Duodenal mucosa (tissue), 2 donors: ENCODE measurements around the gene C5orf47.
A peak's percentile ranks its signal among the peaks of the same experiment; 100 is the strongest.

ENCODE experiments used
- H3K27ac ChIP-seq: one replicate; pipeline ENCODE4 v1.7.0; 2013; ENCODE audit warnings: low read depth, low read length
- H3K27me3 ChIP-seq, 2 donors: one replicate each; pipeline ENCODE4 v1.7.0; 2013; ENCODE audit warnings: low read length in 2 of 2, control low read depth in 1 of 2; ENCODE audit not compliant: insufficient read depth in 2 of 2, control insufficient read depth in 1 of 2
- H3K36me3 ChIP-seq, 2 donors: one replicate each; pipeline ENCODE4 v1.7.0; 2013; ENCODE audit warnings: low read length in 2 of 2, control low read depth in 1 of 2; ENCODE audit not compliant: insufficient read depth in 2 of 2, control insufficient read depth in 1 of 2
- H3K4me1 ChIP-seq, 2 donors: one replicate each; pipeline ENCODE4 v1.7.0; 2013; ENCODE audit warnings: low read length in 2 of 2, control low read depth in 1 of 2; ENCODE audit not compliant: insufficient read depth in 2 of 2, control insufficient read depth in 1 of 2
- H3K4me3 ChIP-seq, 2 donors: one replicate each; pipeline ENCODE4 v1.7.0; 2013; ENCODE audit warnings: low read length in 2 of 2, low read depth in 1 of 2
- H3K9ac ChIP-seq, 2 donors: one replicate each; pipeline ENCODE4 v1.7.0; 2013; ENCODE audit warnings: low read length in 2 of 2, low read depth in 1 of 2
- H3K9me3 ChIP-seq, 2 donors: one replicate each; pipeline ENCODE4 v1.7.0; 2013; ENCODE audit warnings: low read length in 2 of 2, control low read depth in 1 of 2; ENCODE audit not compliant: control insufficient read depth in 1 of 2

C5orf47 gene

GRCh38 chr5:173954671-173955521, 34.1 kb upstream of the C5orf47 start:
- no peaks in the 10 kb centered on the region for H3K9me3 ChIP-seq
- peaks cover 30 to 57% of the 10 kb centered on the region in 2 donors for H3K36me3 ChIP-seq
- H3K4me3 ChIP-seq, result no peak overlapping the region
- H3K27me3 ChIP-seq, result no peaks in the 10 kb centered on the region
- no peak overlapping the region for H3K9ac ChIP-seq
- H3K27ac ChIP-seq, result no peak overlapping the region
- H3K4me1 ChIP-seq, result peaks cover 0 to 4% of the 10 kb centered on the region in 2 donors

- Histone ChIP-seq H3K27me3 (no peaks in the 10 kb centered on the region), H3K9me3 (no peaks in the 10 kb centered on the region), H3K4me3 (no peak overlapping the region), H3K27ac (no peak overlapping the region), H3K36me3 (peaks cover 7 to 8% of the 10 kb centered on the region in 2 donors), H3K9ac (no peak overlapping the region), H3K4me1 (no peaks in the 10 kb centered on the region)
Observed at GRCh38 chr5:173960986-173961385, 28.0 kb upstream of the C5orf47 start.

- Histone ChIP-seq H3K27me3 (no peaks in the 10 kb centered on the region), H3K36me3 (peaks cover 5 to 8% of the 10 kb centered on the region in 2 donors), H3K4me3 (no peak overlapping the region), H3K9ac (no peak overlapping the region), H3K9me3 (no peaks in the 10 kb centered on the region), H3K4me1 (no peaks in the 10 kb centered on the region), H3K27ac (no peak overlapping the region)
Observed at GRCh38 chr5:173961418-173961817, 27.6 kb upstream of the C5orf47 start.

GRCh38 chr5:173962436-173962972, 26.5 kb upstream of the C5orf47 start:
- Histone ChIP-seq H3K4me1 (no peaks in the 10 kb centered on the region), H3K4me3 (no peak overlapping the region), H3K36me3 (peaks cover 5 to 8% of the 10 kb centered on the region in 2 donors), H3K27ac (no peak overlapping the region), H3K9ac (no peak overlapping the region), H3K27me3 (no peaks in the 10 kb centered on the region), H3K9me3 (no peaks in the 10 kb centered on the region)

GRCh38 chr5:173963182-173963838, 25.7 kb upstream of the C5orf47 start:
- Histone ChIP-seq H3K36me3 (peaks cover 5 to 8% of the 10 kb centered on the region in 2 donors), H3K27ac (no peak overlapping the region), H3K27me3 (no peaks in the 10 kb centered on the region), H3K4me3 (no peak overlapping the region), H3K4me1 (no peaks in the 10 kb centered on the region), H3K9ac (no peak overlapping the region), H3K9me3 (no peaks in the 10 kb centered on the region)

- Histone ChIP-seq H3K4me3 (peak overlapping the region in 1 of 2 donors; percentile 34), H3K36me3 (peaks cover 2 to 8% of the 10 kb centered on the region in 2 donors), H3K4me1 (no peaks in the 10 kb centered on the region), H3K27ac (no peak overlapping the region), H3K9ac (no peak overlapping the region), H3K27me3 (no peaks in the 10 kb centered on the region), H3K9me3 (no peaks in the 10 kb centered on the region)
Observed at GRCh38 chr5:173963867-173964441, 25.0 kb upstream of the C5orf47 start.

- H3K27me3 ChIP-seq, result no peaks in the 10 kb centered on the region
- H3K4me3 ChIP-seq, result no peak overlapping the region
- no peaks in the 10 kb centered on the region for H3K9me3 ChIP-seq
- H3K9ac ChIP-seq, result no peak overlapping the region
- H3K36me3 ChIP-seq, result peaks cover 0 to 5% of the 10 kb centered on the region in 2 donors
- H3K27ac ChIP-seq, result no peak overlapping the region
- H3K4me1 ChIP-seq, result no peaks in the 10 kb centered on the region
Observed at GRCh38 chr5:173964506-173964905, 24.5 kb upstream of the C5orf47 start.

DNA sequence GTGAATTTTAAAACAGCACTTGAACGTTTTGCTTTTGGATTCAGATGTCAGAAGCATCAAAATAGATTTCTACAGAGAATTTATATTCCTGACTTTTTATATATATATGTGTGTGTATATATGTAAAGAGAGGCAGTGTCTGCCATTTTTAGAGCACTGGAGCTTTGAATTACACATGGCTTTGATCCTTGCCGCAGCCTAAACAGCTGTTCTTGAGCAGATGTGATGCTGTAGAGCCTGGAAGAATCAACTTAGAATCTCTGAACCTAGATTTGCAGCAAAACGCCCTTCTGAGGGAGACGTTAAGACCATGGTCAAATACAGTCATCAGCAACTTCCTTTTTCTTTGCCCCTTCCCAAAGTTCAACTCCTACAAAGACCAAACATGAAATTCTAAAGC, 21.7 kb upstream of the C5orf47 start:
- no peak overlapping the region for H3K9ac ChIP-seq
- no peaks in the 10 kb centered on the region for H3K36me3 ChIP-seq
- no peaks in the 10 kb centered on the region for H3K9me3 ChIP-seq
- no peak overlapping the region for H3K27ac ChIP-seq
- no peak overlapping the region for H3K4me3 ChIP-seq
- H3K27me3 ChIP-seq, result no peaks in the 10 kb centered on the region
- H3K4me1 ChIP-seq, result no peaks in the 10 kb centered on the region

DNA sequence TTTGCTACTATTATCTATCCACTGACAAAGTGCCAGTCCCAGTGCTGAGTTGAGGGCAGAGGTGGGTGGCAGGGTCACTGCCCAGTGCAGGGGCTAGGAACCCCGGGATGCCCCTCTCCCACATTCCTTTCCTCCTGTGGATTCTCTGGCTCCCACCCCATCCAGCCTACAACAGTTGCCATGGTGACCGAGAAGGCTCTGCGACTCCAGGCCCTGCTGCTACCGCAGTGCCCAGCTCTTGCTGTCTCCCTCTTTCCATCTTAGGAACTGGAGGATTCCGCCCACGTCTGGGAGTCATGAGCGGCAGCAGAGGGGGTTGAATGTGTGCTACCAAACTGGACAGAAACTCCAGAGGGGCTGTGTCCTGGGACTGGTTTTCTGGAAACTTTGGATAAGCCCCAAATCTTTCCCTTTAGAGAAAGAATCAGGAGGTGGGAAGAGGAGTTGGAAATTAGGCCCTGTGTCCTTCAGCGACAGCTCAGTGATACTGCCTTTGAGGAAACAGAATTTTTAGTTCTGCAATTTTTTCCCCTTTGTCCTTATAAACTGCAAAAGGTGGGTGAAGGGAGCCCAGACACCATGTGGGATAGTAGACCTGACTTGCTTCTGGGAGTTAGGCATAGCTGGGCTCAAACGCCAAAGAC, 20.7 kb upstream of the C5orf47 start:
- Histone ChIP-seq H3K27ac (no peak overlapping the region), H3K4me1 (peaks cover 1 to 5% of the 10 kb centered on the region in 2 donors), H3K9me3 (no peaks in the 10 kb centered on the region), H3K27me3 (no peaks in the 10 kb centered on the region), H3K9ac (no peak overlapping the region), H3K36me3 (no peaks in the 10 kb centered on the region), H3K4me3 (no peak overlapping the region)
